Astrocyte (in vitro differentiated cells and primary cell): ENCODE data around the gene CLEC16A. TPM values are rescaled to one million over a fixed set of nuclear protein-coding genes. Genes with fewer than 3 reads are reported as not detected.

Source experiments
- DNase-seq: peaks from one replicate; pipeline ENCODE4 v3.0.0-alpha.2; 2010; ENCODE audit warnings: low read depth
- FAIRE-seq: peaks from 2 replicates; lab custom pipeline; 2011; peaks lifted over from hg19 to GRCh38; lab: Jason Lieb, UNC
- H2AFZ ChIP-seq: 2 replicates; pipeline ENCODE4 v1.6.0; 2012; ENCODE audit warnings: low read depth, low read length, inconsistent platforms
- H3K27ac ChIP-seq: 2 replicates; pipeline ENCODE4 v1.5.1; 2011; ENCODE audit warnings: low read depth, low read length, inconsistent platforms
- H3K27me3 ChIP-seq: 2 replicates; pipeline ENCODE4 v1.6.0; 2011; ENCODE audit warnings: low read length, inconsistent platforms; ENCODE audit not compliant: insufficient read depth
- H3K36me3 ChIP-seq: 2 replicates; pipeline ENCODE4 v1.5.1; 2011; ENCODE audit warnings: low read length, inconsistent platforms; ENCODE audit not compliant: insufficient read depth
- H3K4me1 ChIP-seq: 2 replicates; pipeline ENCODE4 v1.5.1; 2011; ENCODE audit warnings: low read length, inconsistent platforms; ENCODE audit not compliant: insufficient read depth
- H3K4me2 ChIP-seq: 2 replicates; pipeline ENCODE4 v1.6.0; 2012; ENCODE audit warnings: low read length, inconsistent platforms
- H3K4me3 ChIP-seq: 2 replicates; pipeline ENCODE4 v1.5.1; 2011; ENCODE audit warnings: low read depth, mild to moderate bottlenecking, low read length, inconsistent platforms; ENCODE audit not compliant: insufficient read depth
- H3K79me2 ChIP-seq: 2 replicates; pipeline ENCODE4 v1.6.0; 2012; ENCODE audit warnings: mild to moderate bottlenecking, low read length, inconsistent platforms; ENCODE audit not compliant: insufficient read depth
- H3K9ac ChIP-seq: 2 replicates; pipeline ENCODE4 v1.6.0; 2012; ENCODE audit warnings: mild to moderate bottlenecking, low read length, inconsistent platforms
- H3K9me3 ChIP-seq: 2 replicates; pipeline ENCODE4 v1.5.1; 2012; ENCODE audit warnings: low read depth, mild to moderate bottlenecking, low read length, inconsistent platforms; ENCODE audit not compliant: insufficient read depth
- H4K20me1 ChIP-seq: 2 replicates; pipeline ENCODE4 v1.6.0; 2012; ENCODE audit warnings: low read length, inconsistent platforms; ENCODE audit not compliant: insufficient read depth
- H3K27ac Mint-ChIP-seq: one replicate; pipeline ENCODE4 v1.8.0; 2021; ENCODE audit warnings: mild to moderate bottlenecking, mixed read lengths; ENCODE audit not compliant: unreplicated experiment
- H3K27me3 Mint-ChIP-seq: one replicate; pipeline ENCODE4 v1.8.0; 2021; ENCODE audit warnings: low read depth, mixed read lengths; ENCODE audit not compliant: unreplicated experiment
- H3K36me3 Mint-ChIP-seq: one replicate; pipeline ENCODE4 v1.8.0; 2021; ENCODE audit warnings: low read depth, mixed read lengths; ENCODE audit not compliant: unreplicated experiment
- H3K4me1 Mint-ChIP-seq: one replicate; pipeline ENCODE4 v1.8.0; 2021; ENCODE audit warnings: low read depth, mixed read lengths; ENCODE audit not compliant: unreplicated experiment
- H3K4me3 Mint-ChIP-seq: one replicate; pipeline ENCODE4 v1.8.0; 2021; ENCODE audit warnings: mild to moderate bottlenecking, moderate library complexity, mixed read lengths; ENCODE audit not compliant: unreplicated experiment
- H3K9me3 Mint-ChIP-seq: one replicate; pipeline ENCODE4 v1.8.0; 2021; ENCODE audit warnings: mild to moderate bottlenecking, mixed read lengths; ENCODE audit not compliant: unreplicated experiment
- CTCF ChIP-seq: IDR thresholded peaks from 2 replicates; pipeline ENCODE4 v1.5.1; 2011; ENCODE audit warnings: low read depth, mild to moderate bottlenecking, inconsistent platforms, low read length, moderate library complexity; ENCODE audit not compliant: insufficient read depth
- EZH2 ChIP-seq: IDR thresholded peaks from 2 replicates; pipeline ENCODE4 v1.6.1; 2012; ENCODE audit warnings: mild to moderate bottlenecking, low read length, inconsistent platforms; ENCODE audit not compliant: insufficient read depth
- total RNA-seq: library from RNA; stranded (reverse); gene quantifications from 2 replicates; pipeline ENCODE4 v1.2.1, GENCODE V29; 2021

CLEC16A gene
- total RNA-seq, 1 donor from 2014 or later: 31.7 TPM

GRCh38 chr16:11067697-11068141, 123.4 kb downstream of the CLEC16A start:
- DNase-seq (no peak), FAIRE-seq (no peak)
- H3K4me3 ChIP-seq: no peak overlapping the region

GRCh38 chr16:11071829-11072228, 127.5 kb downstream of the CLEC16A start:
- no peaks in the 10 kb centered on the region for H3K9me3 Mint-ChIP-seq
- TF ChIP-seq CTCF: no peak
- TF ChIP-seq EZH2: no peak
- H3K36me3 Mint-ChIP-seq: peaks cover 23% of the 10 kb centered on the region
- Histone ChIP-seq H3K79me2 (no peaks in the 10 kb centered on the region), H2AFZ (no peak overlapping the region), H3K9me3 (no peaks in the 10 kb centered on the region), H3K27me3 (no peaks in the 10 kb centered on the region), H3K4me2 (no peak overlapping the region), H3K36me3 (no peaks in the 10 kb centered on the region), H3K4me3 (no peak overlapping the region), H3K4me1 (peaks cover 8% of the 10 kb centered on the region), H3K9ac (no peak overlapping the region), H3K27ac (no peak overlapping the region), H4K20me1 (peaks cover 6% of the 10 kb centered on the region)
- peaks cover 33% of the 10 kb centered on the region for H3K4me1 Mint-ChIP-seq
- FAIRE-seq (no peak), DNase-seq (no peak)
- H3K4me3 Mint-ChIP-seq: no peak overlapping the region
- no peak overlapping the region for H3K27ac Mint-ChIP-seq
- H3K27me3 Mint-ChIP-seq: no peaks in the 10 kb centered on the region

More at GRCh38 chr16:11067697-11068141, 123.4 kb downstream of the CLEC16A start:
- no peak overlapping the region for H3K4me3 Mint-ChIP-seq
- Histone ChIP-seq H3K9me3 (no peaks in the 10 kb centered on the region), H3K4me1 (no peaks in the 10 kb centered on the region), H3K9ac (no peak overlapping the region), H2AFZ (no peak overlapping the region), H3K27ac (no peak overlapping the region), H3K4me2 (no peak overlapping the region), H3K36me3 (no peaks in the 10 kb centered on the region), H4K20me1 (peaks cover 13% of the 10 kb centered on the region), H3K79me2 (no peaks in the 10 kb centered on the region), H3K27me3 (no peaks in the 10 kb centered on the region)
- no peak overlapping the region for H3K27ac Mint-ChIP-seq
- peaks cover 15% of the 10 kb centered on the region for H3K4me1 Mint-ChIP-seq
- no peaks in the 10 kb centered on the region for H3K27me3 Mint-ChIP-seq
- H3K36me3 Mint-ChIP-seq: peaks cover 31% of the 10 kb centered on the region
- no peak for TF ChIP-seq CTCF
- TF ChIP-seq EZH2: no peak
- no peaks in the 10 kb centered on the region for H3K9me3 Mint-ChIP-seq

GRCh38 chr16:11072420-11073153, 128.2 kb downstream of the CLEC16A start:
- no peak for FAIRE-seq
- H3K4me2 ChIP-seq: no peak overlapping the region
- TF ChIP-seq CTCF (no peak), EZH2 (no peak)
- DNase-seq: no peak
- no peaks in the 10 kb centered on the region for H3K27me3 Mint-ChIP-seq
- no peaks in the 10 kb centered on the region for H3K9me3 ChIP-seq
- peaks cover 22% of the 10 kb centered on the region for H3K36me3 Mint-ChIP-seq
- no peaks in the 10 kb centered on the region for H3K79me2 ChIP-seq
- H2AFZ ChIP-seq: no peak overlapping the region
- H3K4me1 ChIP-seq: peaks cover 11% of the 10 kb centered on the region
- H3K4me3 Mint-ChIP-seq: no peak overlapping the region
- H3K9ac ChIP-seq: no peak overlapping the region
- H3K27ac Mint-ChIP-seq: no peak overlapping the region
- peaks cover 5% of the 10 kb centered on the region for H4K20me1 ChIP-seq
- no peaks in the 10 kb centered on the region for H3K36me3 ChIP-seq
- no peaks in the 10 kb centered on the region for H3K9me3 Mint-ChIP-seq
- H3K27me3 ChIP-seq: no peaks in the 10 kb centered on the region
- no peak overlapping the region for H3K4me3 ChIP-seq
- no peak overlapping the region for H3K27ac ChIP-seq
- H3K4me1 Mint-ChIP-seq: peaks cover 36% of the 10 kb centered on the region
